CD4-positive, CD25-positive, alpha-beta regulatory T cell (primary cell): Measurements from ENCODE around the gene SEMA4A. TPM values are rescaled to one million over a fixed set of nuclear protein-coding genes. Genes with fewer than 3 reads are reported as not detected.
A peak's percentile ranks its signal among the peaks of the same experiment; 100 is the strongest.

Experiments used
- ATAC-seq, 2 donors: fragments of 150-1000 bp; cut with Tn5 transposase; one replicate each; pipeline ENCODE4 v1.10.0; 2021; ENCODE audit warnings: low read depth in 2 of 2, moderate number of reproducible peaks in 2 of 2, moderate library complexity in 1 of 2
- DNase-seq, 3 donors: peaks; one replicate each; pipeline versions ENCODE4 v3.0.0 to v3.0.0-alpha.2; 2012 to 2022; ENCODE audit warnings: mixed read lengths in 1 of 3
- H3K27ac ChIP-seq: one replicate; pipeline ENCODE4 v1.7.0; 2013; ENCODE audit warnings: mild to moderate bottlenecking, low read length; ENCODE audit not compliant: insufficient read depth, poor library complexity, severe bottlenecking
- H3K27me3 ChIP-seq: one replicate; pipeline ENCODE4 v1.7.0; 2013; ENCODE audit warnings: low read length; ENCODE audit not compliant: control insufficient read depth, insufficient read depth
- H3K36me3 ChIP-seq: one replicate; pipeline ENCODE4 v1.7.0; 2013; ENCODE audit warnings: mild to moderate bottlenecking, low read length, moderate library complexity; ENCODE audit not compliant: control insufficient read depth, insufficient read depth
- H3K4me1 ChIP-seq: 2 replicates; pipeline ENCODE4 v1.7.0; 2013; ENCODE audit warnings: mild to moderate bottlenecking, low read length; ENCODE audit not compliant: insufficient read depth, control insufficient read depth, poor library complexity, severe bottlenecking
- H3K4me3 ChIP-seq: one replicate; pipeline ENCODE4 v1.7.0; 2013; ENCODE audit warnings: low read depth, mild to moderate bottlenecking, low read length, moderate library complexity
- H3K9me3 ChIP-seq, 2 experiments: 1 replicate in 1 of 2; 2 replicates in 1 of 2; pipeline ENCODE4 v1.7.0; 2013; ENCODE audit warnings: low read length in 2 of 2, mild to moderate bottlenecking in 1 of 2, moderate library complexity in 1 of 2; ENCODE audit not compliant: control insufficient read depth in 2 of 2
- H3K27ac Mint-ChIP-seq, 3 donors: one replicate each; pipeline ENCODE4 v1.8.0; 2020 to 2022; ENCODE audit warnings: mild to moderate bottlenecking in 3 of 3, mixed read lengths in 3 of 3, moderate library complexity in 2 of 3
- H3K27me3 Mint-ChIP-seq: one replicate; pipeline ENCODE4 v1.8.0; 2022; ENCODE audit warnings: mild to moderate bottlenecking, mixed read lengths
- H3K36me3 Mint-ChIP-seq: one replicate; pipeline ENCODE4 v1.8.0; 2020; ENCODE audit warnings: mixed read lengths
- H3K4me1 Mint-ChIP-seq, 4 donors: one replicate each; pipeline ENCODE4 v1.8.0; 2020 to 2022; ENCODE audit warnings: mixed read lengths in 4 of 4, mild to moderate bottlenecking in 1 of 4
- H3K4me3 Mint-ChIP-seq, 4 donors: one replicate each; pipeline ENCODE4 v1.8.0; 2020 to 2022; ENCODE audit warnings: mild to moderate bottlenecking in 4 of 4, mixed read lengths in 4 of 4, moderate library complexity in 3 of 4
- H3K9me3 Mint-ChIP-seq, 7 donors: one replicate each; pipeline ENCODE4 v1.8.0; 2020 to 2022; ENCODE audit warnings: mixed read lengths in 7 of 7, mild to moderate bottlenecking in 3 of 7, moderate library complexity in 2 of 7
- polyA plus RNA-seq, 4 donors: library from polyadenylated mRNA; unstranded; fragments of 300-500 nt; fragmentation: Illumina TruSeq; gene quantifications; one replicate each; pipeline ENCODE4 v1.2.3, GENCODE V29; 2021
- total RNA-seq: library from RNA; stranded (reverse); gene quantifications from one replicate; pipeline ENCODE4 v1.2.3, GENCODE V29; 2022

SEMA4A gene
- total and polyA plus RNA-seq, 5 donors from 2014 or later, result 0.89 to 41.2 (median 2.0) TPM

GRCh38 chr1:156126043-156126629 lies 27.2 kb upstream of the SEMA4A start:
- Histone ChIP-seq H3K27me3 (no peaks in the 10 kb centered on the region), H3K36me3 (peaks cover 6% of the 10 kb centered on the region), H3K9me3 (no peaks in the 10 kb centered on the region), H3K4me3 (peak overlapping the region; percentile 13), H3K4me1 (peaks cover 84% of the 10 kb centered on the region), H3K27ac (peak overlapping the region; percentile 87)
- Mint-ChIP-seq H3K27me3 (peaks cover 4% of the 10 kb centered on the region), H3K9me3 (peaks cover 0 to 1% (median 0%) of the 10 kb centered on the region in 7 donors), H3K27ac (peak overlapping the region; percentile 76 to 94 (median 91)), H3K4me3 (peak overlapping the region in 3 of 4 donors; percentile 71 to 84 (median 79)), H3K4me1 (peaks cover 8 to 81% (median 56%) of the 10 kb centered on the region in 4 donors), H3K36me3 (no peaks in the 10 kb centered on the region)
- ATAC-seq, result peak; percentile 19 to 28
- DNase-seq, result peak in 1 of 3 donors; percentile 73

- H3K27me3 ChIP-seq, result no peaks in the 10 kb centered on the region
- peak overlapping the region; percentile 48 for H3K4me3 ChIP-seq
- Mint-ChIP-seq H3K9me3 (peaks cover 0 to 1% (median 0%) of the 10 kb centered on the region in 7 donors), H3K4me3 (peak overlapping the region; percentile 69 to 84 (median 75)), H3K27ac (peak overlapping the region; percentile 89 to 94 (median 91)), H3K36me3 (no peaks in the 10 kb centered on the region), H3K27me3 (peaks cover 8% of the 10 kb centered on the region), H3K4me1 (peaks cover 8 to 81% (median 54%) of the 10 kb centered on the region in 4 donors)
- peak; percentile 53 to 83 (median 80) for DNase-seq
- H3K9me3 ChIP-seq, result no peaks in the 10 kb centered on the region
- peak overlapping the region; percentile 87 for H3K27ac ChIP-seq
- H3K4me1 ChIP-seq, result peaks cover 76% of the 10 kb centered on the region
- peaks cover 13% of the 10 kb centered on the region for H3K36me3 ChIP-seq
- ATAC-seq, result peak; percentile 64 to 65
Measured at GRCh38 chr1:156126630-156127534, 26.5 kb upstream of the SEMA4A start.

- no peak for ATAC-seq
- peaks cover 8% of the 10 kb centered on the region for H3K27me3 Mint-ChIP-seq
- H3K4me1 ChIP-seq, result peaks cover 62% of the 10 kb centered on the region
Measured at GRCh38 chr1:156128308-156128653, 25.1 kb upstream of the SEMA4A start.

GRCh38 chr1:156128654-156129597 lies 24.5 kb upstream of the SEMA4A start:
- Histone ChIP-seq H3K9me3 (no peaks in the 10 kb centered on the region), H3K27ac (peak overlapping the region; percentile 50), H3K36me3 (peaks cover 23% of the 10 kb centered on the region), H3K27me3 (no peaks in the 10 kb centered on the region), H3K4me1 (peaks cover 56% of the 10 kb centered on the region), H3K4me3 (no peak overlapping the region)
- Mint-ChIP-seq H3K36me3 (no peaks in the 10 kb centered on the region), H3K4me1 (peaks cover 8 to 66% (median 43%) of the 10 kb centered on the region in 4 donors), H3K9me3 (peaks cover 0 to 2% (median 0%) of the 10 kb centered on the region in 7 donors), H3K27ac (peak overlapping the region; percentile 76 to 89 (median 86)), H3K4me3 (peak overlapping the region in 3 of 4 donors; percentile 36 to 84 (median 52)), H3K27me3 (peaks cover 13% of the 10 kb centered on the region)
- ATAC-seq (no peak), DNase-seq (no peak)

More at GRCh38 chr1:156128308-156128653, 25.1 kb upstream of the SEMA4A start:
- peak overlapping the region in 2 of 4 donors; percentile 36 to 84 for H3K4me3 Mint-ChIP-seq
- Histone ChIP-seq H3K27ac (peak overlapping the region; percentile 50), H3K27me3 (no peaks in the 10 kb centered on the region), H3K4me3 (peak overlapping the region; percentile 48), H3K9me3 (no peaks in the 10 kb centered on the region), H3K36me3 (peaks cover 17% of the 10 kb centered on the region)
- DNase-seq, result no peak
- H3K9me3 Mint-ChIP-seq, result peaks cover 0 to 1% (median 0%) of the 10 kb centered on the region in 7 donors
- peak overlapping the region; percentile 76 to 89 (median 86) for H3K27ac Mint-ChIP-seq
- H3K4me1 Mint-ChIP-seq, result peaks cover 8 to 72% (median 49%) of the 10 kb centered on the region in 4 donors
- H3K36me3 Mint-ChIP-seq, result no peaks in the 10 kb centered on the region

- peaks cover 33% of the 10 kb centered on the region for H3K36me3 ChIP-seq
- ATAC-seq (peak; percentile 24 to 42), DNase-seq (peak; percentile 59 to 72 (median 71))
- Mint-ChIP-seq H3K36me3 (no peaks in the 10 kb centered on the region), H3K27ac (peak overlapping the region; percentile 32 to 62 (median 50)), H3K4me1 (peaks cover 8 to 56% (median 37%) of the 10 kb centered on the region in 4 donors), H3K27me3 (peaks cover 12% of the 10 kb centered on the region), H3K9me3 (peaks cover 0 to 4% (median 0%) of the 10 kb centered on the region in 7 donors), H3K4me3 (peak overlapping the region in 3 of 4 donors; percentile 6 to 77 (median 28))
- H3K4me1 ChIP-seq, result peaks cover 48% of the 10 kb centered on the region
- no peak overlapping the region for H3K4me3 ChIP-seq
- no peaks in the 10 kb centered on the region for H3K27me3 ChIP-seq
- H3K27ac ChIP-seq, result peak overlapping the region; percentile 47
- H3K9me3 ChIP-seq, result no peaks in the 10 kb centered on the region
Measured at GRCh38 chr1:156129687-156130577, 23.5 kb upstream of the SEMA4A start.

GRCh38 chr1:156130578-156130942 lies 22.8 kb upstream of the SEMA4A start:
- H3K9me3 ChIP-seq, result no peaks in the 10 kb centered on the region
- H3K4me1 ChIP-seq, result peaks cover 45% of the 10 kb centered on the region
- peaks cover 10% of the 10 kb centered on the region for H3K27me3 Mint-ChIP-seq
- peak overlapping the region in 1 of 4 donors; percentile 77 for H3K4me3 Mint-ChIP-seq
- DNase-seq (no peak), ATAC-seq (no peak)
- H3K36me3 ChIP-seq, result peaks cover 38% of the 10 kb centered on the region
- peak overlapping the region in 1 of 3 donors; percentile 50 for H3K27ac Mint-ChIP-seq
- no peak overlapping the region for H3K4me3 ChIP-seq
- H3K27ac ChIP-seq, result no peak overlapping the region
- H3K4me1 Mint-ChIP-seq, result peaks cover 8 to 50% (median 33%) of the 10 kb centered on the region in 4 donors
- H3K36me3 Mint-ChIP-seq, result no peaks in the 10 kb centered on the region
- H3K9me3 Mint-ChIP-seq, result peaks cover 0 to 4% (median 0%) of the 10 kb centered on the region in 7 donors
- no peaks in the 10 kb centered on the region for H3K27me3 ChIP-seq
